Measurements from ENCODE around the gene KIAA0319L.
"Not testable (repeated sequence)": the region's sequence is repeated elsewhere in the genome, so short reads cannot be mapped to it uniquely, and the experiment has no call there.

KIAA0319L gene

DNA sequence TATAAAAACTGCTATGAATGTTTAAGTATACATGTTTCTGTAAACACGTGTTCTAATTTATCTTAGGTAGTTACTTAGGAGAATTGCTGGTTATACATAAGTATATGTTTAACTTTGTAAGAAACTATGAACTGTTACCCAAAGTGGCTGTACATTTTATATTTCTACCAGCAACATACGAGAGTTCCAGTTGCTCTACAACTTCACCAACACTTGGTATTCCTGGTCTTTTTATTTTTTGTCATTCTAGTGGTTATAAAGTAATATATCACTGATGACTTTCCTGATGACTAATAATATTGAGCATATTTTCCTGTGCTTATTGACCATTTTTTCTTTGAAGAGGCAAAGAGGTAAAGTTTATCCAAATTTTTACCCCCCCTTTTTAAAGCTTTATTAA, 76.0 kb downstream of the KIAA0319L start:
- TF ChIP-seq FOXM1 (IDR thresholded peaks at IDR 0.05; ENCODE audit: borderline replicate concordance) (no peak), L3MBTL2 (conservative IDR thresholded peaks at IDR 0.05) (no peak), NFRKB (IDR thresholded peaks at IDR 0.05) (no peak), CTBP1 (IDR thresholded peaks at IDR 0.05; ENCODE audit: borderline replicate concordance) (no peak), FOXK2 (IDR thresholded peaks at IDR 0.05) (no peak), TARDBP (IDR thresholded peaks at IDR 0.05) (no peak), BHLHE40 (IDR thresholded peaks at IDR 0.05; ENCODE audit: borderline replicate concordance) (no peak), ARNT (IDR thresholded peaks at IDR 0.05) (no peak), SP1 (IDR thresholded peaks at IDR 0.05) (no peak), SUZ12 (IDR thresholded peaks at IDR 0.05) (no peak), ZNF384 (IDR thresholded peaks at IDR 0.05) (no peak), HDGF (IDR thresholded peaks at IDR 0.05; ENCODE audit: borderline replicate concordance) (no peak), LEF1 (IDR thresholded peaks at IDR 0.05; ENCODE audit: borderline replicate concordance) (no peak), FOXA1 (IDR thresholded peaks at IDR 0.05) (no peak), ELF4 (IDR thresholded peaks at IDR 0.05) (no peak)
- TF ChIP-seq, protein P1, sequence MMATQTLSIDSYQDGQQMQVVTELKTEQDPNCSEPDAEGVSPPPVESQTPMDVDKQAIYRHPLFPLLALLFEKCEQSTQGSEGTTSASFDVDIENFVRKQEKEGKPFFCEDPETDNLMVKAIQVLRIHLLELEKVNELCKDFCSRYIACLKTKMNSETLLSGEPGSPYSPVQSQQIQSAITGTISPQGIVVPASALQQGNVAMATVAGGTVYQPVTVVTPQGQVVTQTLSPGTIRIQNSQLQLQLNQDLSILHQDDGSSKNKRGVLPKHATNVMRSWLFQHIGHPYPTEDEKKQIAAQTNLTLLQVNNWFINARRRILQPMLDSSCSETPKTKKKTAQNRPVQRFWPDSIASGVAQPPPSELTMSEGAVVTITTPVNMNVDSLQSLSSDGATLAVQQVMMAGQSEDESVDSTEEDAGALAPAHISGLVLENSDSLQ (IDR thresholded peaks at IDR 0.05), result no peak
- ChIA-PET CTCF (no interaction called here), POLR2A (no interaction called here)
- DNase-seq (ENCODE audit: extremely low spot score), result no peak

DNA sequence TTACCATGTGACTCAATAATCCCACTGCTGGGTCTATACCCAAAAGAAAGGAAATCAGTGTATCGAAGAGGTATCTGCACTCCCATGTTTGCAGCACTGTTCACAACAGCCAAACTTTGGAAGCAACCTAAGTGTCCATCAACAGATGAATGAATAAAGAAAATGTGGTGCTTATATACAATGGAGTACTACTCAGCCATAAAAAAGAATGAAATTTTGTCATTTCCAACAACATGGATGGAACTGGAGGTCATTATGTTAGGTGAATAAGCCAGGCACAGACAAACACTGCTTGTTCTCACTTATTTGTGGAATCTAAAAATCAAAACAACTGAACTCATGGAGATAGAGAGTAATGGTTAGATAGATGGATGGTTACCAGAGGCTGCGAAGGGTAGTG, 79.3 kb downstream of the KIAA0319L start:
- ChIA-PET CTCF (no interaction called here), POLR2A (no interaction called here)
- TF ChIP-seq FOXM1 (IDR thresholded peaks at IDR 0.05; ENCODE audit: borderline replicate concordance) (no peak), FOXK2 (IDR thresholded peaks at IDR 0.05) (no peak), FOXA1 (IDR thresholded peaks at IDR 0.05) (no peak)
- no peak for DNase-seq (ENCODE audit: extremely low spot score)

DNA sequence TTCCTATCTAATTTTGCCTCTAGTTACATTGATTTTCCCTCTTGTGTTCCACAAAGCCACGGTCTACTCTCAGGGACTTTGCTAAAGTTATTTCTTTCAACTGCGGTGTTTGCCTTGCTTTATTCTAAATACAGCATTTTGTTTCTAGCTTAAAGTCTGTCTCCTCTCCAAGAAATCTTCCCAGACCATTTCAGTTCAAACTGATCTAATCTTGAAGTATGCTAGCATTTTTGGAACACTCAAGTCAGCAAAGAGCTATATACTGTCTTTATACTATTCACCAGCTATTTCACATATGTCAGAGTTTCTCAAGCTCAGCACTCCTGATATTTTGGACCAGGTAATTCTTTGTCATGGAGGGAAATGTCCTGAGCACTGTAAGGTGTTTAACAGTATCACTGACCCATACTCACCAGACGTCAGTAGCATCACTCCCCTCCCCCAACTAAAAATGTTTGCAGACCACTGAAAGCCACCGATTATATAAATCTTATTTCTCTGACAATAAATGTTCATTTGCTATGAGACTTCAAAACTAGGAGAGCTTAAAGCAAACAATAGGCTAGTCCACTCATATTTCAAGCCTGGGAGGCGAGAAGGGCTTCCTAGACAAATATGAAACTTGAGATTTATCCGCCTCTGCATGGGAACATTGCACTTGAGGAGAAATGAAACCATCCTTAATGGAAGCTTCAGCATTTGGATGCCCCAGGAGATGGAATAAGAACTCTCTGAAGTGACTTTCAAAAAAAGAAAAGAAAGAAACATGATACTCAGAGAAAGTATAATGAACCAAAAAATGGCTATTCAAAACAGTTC, 81.1 kb downstream of the KIAA0319L start:
- CTCF ChIA-PET, result no interaction called here
- TF ChIP-seq CTBP1 (IDR thresholded peaks at IDR 0.05; ENCODE audit: borderline replicate concordance) (no peak), ARNT (IDR thresholded peaks at IDR 0.05) (no peak), NFRKB (IDR thresholded peaks at IDR 0.05) (no peak), ZNF384 (IDR thresholded peaks at IDR 0.05) (no peak), L3MBTL2 (conservative IDR thresholded peaks at IDR 0.05) (no peak), ELF4 (IDR thresholded peaks at IDR 0.05) (no peak), HDGF (IDR thresholded peaks at IDR 0.05; ENCODE audit: borderline replicate concordance) (no peak), LEF1 (IDR thresholded peaks at IDR 0.05; ENCODE audit: borderline replicate concordance) (no peak), BHLHE40 (IDR thresholded peaks at IDR 0.05; ENCODE audit: borderline replicate concordance) (no peak), FOXM1 (IDR thresholded peaks at IDR 0.05; ENCODE audit: borderline replicate concordance) (no peak), TARDBP (IDR thresholded peaks at IDR 0.05) (no peak), SUZ12 (IDR thresholded peaks at IDR 0.05) (no peak), FOXK2 (IDR thresholded peaks at IDR 0.05) (no peak), FOXA1 (IDR thresholded peaks at IDR 0.05) (no peak), SP1 (IDR thresholded peaks at IDR 0.05) (no peak)
- TF ChIP-seq, protein P1 (IDR thresholded peaks at IDR 0.05), result no peak
- DNase-seq (ENCODE audit: extremely low spot score), result no peak
- POLR2A ChIA-PET, result no interaction called here

DNA sequence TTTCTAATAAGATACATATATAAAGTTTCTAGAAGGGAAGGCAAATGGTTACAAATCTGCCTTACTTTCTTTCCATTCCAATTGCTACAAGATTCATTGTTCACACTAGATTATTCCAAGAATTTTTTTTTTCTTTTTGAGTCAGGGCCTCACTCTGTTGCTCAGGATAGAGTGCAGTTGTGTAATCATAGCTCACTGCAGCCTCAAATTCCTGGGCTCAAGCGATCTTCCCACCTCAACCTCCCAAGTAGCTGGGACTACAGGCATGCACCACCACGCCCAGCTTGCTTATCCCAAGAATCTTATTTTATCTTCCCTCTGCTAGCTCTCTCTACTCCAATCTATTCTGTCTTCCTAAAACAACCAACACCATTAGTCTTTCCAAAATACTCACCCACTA, 81.8 kb downstream of the KIAA0319L start:
- POLR2A ChIA-PET, result no interaction called here
- CTCF ChIA-PET, result no interaction called here
- TF ChIP-seq FOXA1 (IDR thresholded peaks at IDR 0.05) (no peak), SP1 (IDR thresholded peaks at IDR 0.05) (no peak), L3MBTL2 (conservative IDR thresholded peaks at IDR 0.05) (no peak), LEF1 (IDR thresholded peaks at IDR 0.05; ENCODE audit: borderline replicate concordance) (no peak), ZNF384 (IDR thresholded peaks at IDR 0.05) (no peak), BHLHE40 (IDR thresholded peaks at IDR 0.05; ENCODE audit: borderline replicate concordance) (no peak)

DNA sequence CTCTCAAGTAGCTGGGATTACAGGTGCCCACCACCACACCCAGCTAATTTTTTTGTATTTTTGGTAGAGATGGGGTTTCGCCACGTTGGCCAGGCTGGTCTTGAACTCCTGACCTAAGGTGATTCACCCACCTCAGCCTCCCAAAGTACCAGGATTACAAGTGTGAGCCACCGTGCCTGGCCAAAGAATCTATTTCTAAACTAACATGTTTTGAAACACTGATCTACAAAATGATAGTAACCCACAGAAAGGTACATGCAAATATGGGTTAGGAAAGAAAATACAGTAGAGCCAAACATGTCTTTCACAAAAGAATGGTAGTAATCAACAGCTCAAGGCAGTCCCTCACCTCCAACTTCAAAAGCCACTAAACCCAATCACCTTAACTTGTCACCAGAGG, 84.0 kb downstream of the KIAA0319L start:
- POLR2A ChIA-PET; DNase-seq (ENCODE audit: extremely low spot score); CTCF ChIA-PET: not testable (repeated sequence)

More for the DNA sequence above, 81.8 kb downstream of the KIAA0319L start:
- no peak for DNase-seq (ENCODE audit: extremely low spot score)

DNA sequence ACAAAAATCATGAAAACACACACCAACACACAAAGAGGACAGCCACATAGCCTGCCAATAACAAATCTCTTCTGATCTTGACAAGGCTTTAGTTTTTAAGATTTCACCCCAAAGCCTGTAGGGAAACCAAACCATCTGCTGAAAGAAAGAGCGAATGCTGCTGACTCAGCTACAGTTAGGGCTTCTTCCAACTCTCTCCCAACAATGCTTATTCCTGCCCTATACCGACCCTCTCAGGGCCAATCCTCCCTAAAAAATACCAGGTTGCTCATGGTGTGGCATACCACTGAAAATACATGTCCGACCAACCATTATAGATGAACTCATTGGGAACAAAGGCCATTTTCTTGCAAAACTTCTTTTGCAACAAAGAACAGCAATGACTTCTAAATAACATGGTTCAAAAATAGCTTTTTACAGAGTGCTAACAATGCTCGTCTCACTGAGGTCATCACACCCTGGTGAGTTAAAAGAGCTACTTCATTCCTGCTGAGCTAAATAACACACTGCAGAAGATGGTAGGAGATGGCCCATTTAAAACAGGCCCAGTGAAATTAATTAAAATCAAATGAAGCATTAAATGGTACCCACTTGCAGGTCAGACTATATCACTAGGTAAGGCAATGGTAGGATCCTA, 86.1 kb downstream of the KIAA0319L start:
- CTCF ChIA-PET, result no interaction called here
- TF ChIP-seq FOXM1 (IDR thresholded peaks at IDR 0.05; ENCODE audit: borderline replicate concordance), result no peak
- no peak for TF ChIP-seq TARDBP (IDR thresholded peaks at IDR 0.05)
- TF ChIP-seq FOXA1 (IDR thresholded peaks at IDR 0.05), result no peak
- TF ChIP-seq ELF4 (IDR thresholded peaks at IDR 0.05), result no peak
- TF ChIP-seq FOXK2 (IDR thresholded peaks at IDR 0.05), result no peak
- no peak for TF ChIP-seq LEF1 (IDR thresholded peaks at IDR 0.05; ENCODE audit: borderline replicate concordance)
- TF ChIP-seq SP1 (IDR thresholded peaks at IDR 0.05), result no peak
- TF ChIP-seq, protein P1 (IDR thresholded peaks at IDR 0.05), result no peak
- no peak for TF ChIP-seq HDGF (IDR thresholded peaks at IDR 0.05; ENCODE audit: borderline replicate concordance)
- TF ChIP-seq BHLHE40 (IDR thresholded peaks at IDR 0.05; ENCODE audit: borderline replicate concordance), result no peak
- no peak for TF ChIP-seq CTBP1 (IDR thresholded peaks at IDR 0.05; ENCODE audit: borderline replicate concordance)
- no peak for TF ChIP-seq ARNT (IDR thresholded peaks at IDR 0.05)
- no peak for TF ChIP-seq NFRKB (IDR thresholded peaks at IDR 0.05)
- no peak for TF ChIP-seq SUZ12 (IDR thresholded peaks at IDR 0.05)

More for the DNA sequence above, 86.1 kb downstream of the KIAA0319L start:
- no peak for DNase-seq (ENCODE audit: extremely low spot score)
- POLR2A ChIA-PET, result no interaction called here
